Right cardiac atrium (tissue), 5 donors: ENCODE results near the gene IREB2. TPM values are rescaled to one million over a fixed set of nuclear protein-coding genes. Genes with fewer than 3 reads are reported as not detected.

ENCODE experiments used
- ATAC-seq, 2 donors: fragments of 200-7000 bp; cut with Tn5 transposase; one replicate each; pipeline versions ENCODE4 v1.8.0 to v1.9.1; 2020; ENCODE audit warnings: moderate library complexity in 2 of 2, mild to moderate bottlenecking in 1 of 2
- DNase-seq, 3 donors: peaks; one replicate each; pipeline ENCODE4 v3.0.0-alpha.2; 2020
- H3K27ac ChIP-seq: one replicate; pipeline ENCODE4 v1.5.1; 2013; ENCODE audit warnings: mild to moderate bottlenecking, low read length, control low read depth, moderate library complexity
- H3K27me3 ChIP-seq: one replicate; pipeline ENCODE4 v1.6.1; 2013; ENCODE audit not compliant: control insufficient read depth, insufficient read depth
- H3K4me1 ChIP-seq: one replicate; pipeline ENCODE4 v1.6.1; 2013; ENCODE audit warnings: low read length; ENCODE audit not compliant: control insufficient read depth, insufficient read depth
- H3K4me3 ChIP-seq: one replicate; pipeline ENCODE4 v1.5.1; 2013; ENCODE audit warnings: low read length, control low read depth
- H3K9me3 ChIP-seq: one replicate; pipeline ENCODE4 v1.6.1; 2013; ENCODE audit warnings: low read length; ENCODE audit not compliant: control insufficient read depth
- WGBS: extraction: QIAGEN DNeasy Blood & Tissue Kit; methylation state at CpG from one replicate; pipeline ENCODE4 v1.1.7; 2013; 5-methylcytosine and 5-hydroxymethylcytosine counted together
- intact Hi-C, 4 donors: fragments of 100-400 bp; cut with DNase I; formaldehyde crosslinking; loops; one replicate each; pipeline versions ENCODE4 v1.11.0 to v1.14.0; 2022 to 2023
- polyA plus RNA-seq: library from polyadenylated mRNA; stranded (reverse); fragments of 200-250 nt; gene quantifications from one replicate; pipeline ENCODE4 v1.2.3, GENCODE V29; 2013
- total RNA-seq, 4 donors: library from RNA; stranded (reverse); fragmentation: NEBNext Ultra II Directional; extraction: Animal tissue kit (Norgen Biotek cat#: 25700); gene quantifications; one replicate each; pipeline ENCODE4 v1.2.1, GENCODE V29; 2021
- donor health status: healthy with polysubstance abuse.
- donor health status: DM: no; HTN: yes; CAD: no.
- donor health status: DM: no; HTN: no; CAD: no.
- donor health status: DM: no; HTN: yes; CAD: no; lungs with severe emphysema.
- donor health status: DM: yes; HTN: yes; CAD: no.

Gene IREB2
- total and polyA plus RNA-seq, 5 donors: 7.9 to 35.0 (median 28.0) TPM

- intact Hi-C loops: no loop called here
- Histone ChIP-seq H3K4me1 (no peaks in the 10 kb centered on the region), H3K27me3 (no peaks in the 10 kb centered on the region), H3K9me3 (no peaks in the 10 kb centered on the region), H3K27ac (no peak overlapping the region), H3K4me3 (no peak overlapping the region)
- no peak for ATAC-seq
- 73% methylated on average over 6 of the region's 6 CpGs for WGBS
- DNase-seq: no peak
Observed at GRCh38 chr15:78550194-78550593, 112.2 kb downstream of the IREB2 start.

DNA sequence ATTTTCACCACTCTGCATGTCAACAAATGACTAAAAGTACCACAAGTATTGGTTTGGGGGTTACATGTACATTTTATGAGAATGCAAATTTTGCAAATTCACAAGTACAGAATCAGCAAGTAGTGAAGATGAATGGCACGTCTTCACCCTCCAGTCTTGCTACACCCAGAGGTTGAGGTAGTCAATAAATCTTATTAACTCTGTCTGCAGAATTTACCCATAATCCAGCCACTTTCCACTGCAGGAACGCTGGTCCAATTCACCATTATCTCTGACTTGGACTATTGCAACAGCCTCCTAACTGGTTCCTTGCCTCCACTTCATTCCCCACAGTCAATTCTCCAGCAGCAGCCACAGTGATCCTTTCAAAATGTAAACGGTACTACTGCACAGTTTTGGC, 112.8 kb downstream of the IREB2 start:
- no peaks in the 10 kb centered on the region for H3K4me1 ChIP-seq
- no peak for ATAC-seq
- no peak overlapping the region for H3K27ac ChIP-seq
- DNase-seq: no peak
- no peaks in the 10 kb centered on the region for H3K9me3 ChIP-seq
- H3K4me3 ChIP-seq: no peak overlapping the region
- intact Hi-C loops: no loop called here
- no peaks in the 10 kb centered on the region for H3K27me3 ChIP-seq
- WGBS: 82% methylated on average over 3 of the region's 3 CpGs

Other genes starting within 250 kb of the IREB2 start
- gene ACSBG1, start 203.7 kb upstream of the IREB2 start, total RNA-seq: under 1 TPM in 3 of 4 donors, not detected in 1; 0.35 to 0.51 (median 0.42) TPM
- gene ACSBG1, start 203.7 kb upstream of the IREB2 start, polyA plus RNA-seq: 1.1 TPM
- 100 to 1,000 TPM in 3 of 4 donors, 10 to 100 TPM in 1; 74.7 to 170 (median 115) TPM for gene DNAJA4, start 173.7 kb upstream of the IREB2 start, total RNA-seq
- 97.5 TPM for gene DNAJA4, start 173.7 kb upstream of the IREB2 start, polyA plus RNA-seq
- 10 to 100 TPM; 26.8 to 37.1 (median 28.3) TPM for gene SKIC8, start 138.6 kb upstream of the IREB2 start, total RNA-seq
- gene SKIC8, start 138.6 kb upstream of the IREB2 start, polyA plus RNA-seq: 34.7 TPM
- gene CRABP1, start 97.9 kb upstream of the IREB2 start, total RNA-seq: under 1 TPM in 1 of 4 donors, not detected in 3; 0.32 TPM
- 0.29 TPM for gene CRABP1, start 97.9 kb upstream of the IREB2 start, polyA plus RNA-seq
- gene HYKK, start 69.4 kb downstream of the IREB2 start, total RNA-seq: 10 to 100 TPM in 2 of 4 donors, 1 to 10 TPM in 2; 6.2 to 11.0 (median 9.1) TPM
- gene HYKK, start 69.4 kb downstream of the IREB2 start, polyA plus RNA-seq: 4.9 TPM
- gene PSMA4, start 102.2 kb downstream of the IREB2 start, total RNA-seq: 10 to 100 TPM; 89.1 to 98.7 (median 96.0) TPM
- gene PSMA4, start 102.2 kb downstream of the IREB2 start, polyA plus RNA-seq: 137 TPM
- 1 to 10 TPM; 2.0 to 4.0 (median 2.8) TPM for gene CHRNA5, start 127.3 kb downstream of the IREB2 start, total RNA-seq
- 0.68 TPM for gene CHRNA5, start 127.3 kb downstream of the IREB2 start, polyA plus RNA-seq
- 1 to 10 TPM in 2 of 4 donors, under 1 TPM in 1, not detected in 1; 0.86 to 1.3 (median 1.1) TPM for gene CHRNA3, start 182.8 kb downstream of the IREB2 start, total RNA-seq
- 0.11 TPM for gene CHRNA3, start 182.8 kb downstream of the IREB2 start, polyA plus RNA-seq
- gene CHRNB4, start 203.0 kb downstream of the IREB2 start, total RNA-seq: not detected
- not detected for gene CHRNB4, start 203.0 kb downstream of the IREB2 start, polyA plus RNA-seq